ENCODE data around the gene SLC26A9. TPM values are rescaled to one million over a fixed set of nuclear protein-coding genes. Genes with fewer than 3 reads are reported as not detected.

The SLC26A9 gene
- total and polyA plus RNA-seq, 9 of the 15 experiments (the other 6 are each of a cell fraction or from before 2014, with no cell fraction given) = 0.03 TPM; not detected in 8

GRCh38 chr1:205954819-205955404, 11.7 kb upstream of the SLC26A9 start:
- Histone ChIP-seq H3K27me3 (ENCODE audit: control insufficient read depth in 2 of 2, insufficient read depth in 2 of 2, low read length in 2 of 2) (peaks cover 11 to 49% of the 10 kb centered on the region in 2 experiments; a peak in 4 of 5 replicates), H3K4me2 (ENCODE audit: insufficient read depth, low read length) (no peak overlapping the region), H3K4me1 (replicated peaks in 1 of 2; ENCODE audit: control insufficient read depth in 2 of 2, insufficient read depth in 2 of 2, low read length in 2 of 2) (no peaks in the 10 kb centered on the region), H3K79me2 (ENCODE audit: control insufficient read depth, insufficient read depth, low read length) (no peaks in the 10 kb centered on the region), H3K4me3 (no peak overlapping the region), H4K20me1 (replicated peaks; ENCODE audit: control insufficient read depth, insufficient read depth, low read length) (peaks cover 8% of the 10 kb centered on the region), H3K9ac (ENCODE audit: insufficient read depth in 1 of 2, low read depth in 2 of 2, low read length in 2 of 2) (no peak overlapping the region), H3K9me1 (ENCODE audit: control insufficient read depth, insufficient read depth, low read length) (no peaks in the 10 kb centered on the region), H3K9me3 (replicated peaks; ENCODE audit: control insufficient read depth, insufficient read depth, low read depth, low read length) (no peaks in the 10 kb centered on the region), H2AFZ (ENCODE audit: low read depth, low read length) (no peak overlapping the region), H3K27ac (ENCODE audit: extremely low read depth, low read depth, low read length) (no peak overlapping the region), H3K36me3 (ENCODE audit: control insufficient read depth, insufficient read depth, low read length) (no peaks in the 10 kb centered on the region)
- WGBS (ENCODE audit: insufficient coverage, low coverage, missing lambda C conversion rate) = 12% methylated on average over 11 of the region's 11 CpGs
- FAIRE-seq = no peak
- intact Hi-C loops (cut with micrococcal nuclease) = no loop called here
- DNase-seq (ENCODE audit: extremely low read depth in 1 of 4, low spot score in 3 of 4) = no peak
- in situ Hi-C loops (cut with MboI) = no loop called here
- no peak for ATAC-seq
- ChIA-PET POLR2A (no interaction called here), CTCF (ENCODE audit: low intra/inter-chr PET ratio) (no interaction called here)
- BruUV-seq (replicated peaks) = no TSS peak
- no peak for TF ChIP-seq U2AF1 (optimal IDR thresholded peaks at IDR 0.05; ENCODE audit: low read depth, low read length)
- TF ChIP-seq ATF2 (CRISPR knock-in tag; IDR thresholded peaks at IDR 0.05) = no peak
- no peak for TF ChIP-seq GABPA (tag; conservative IDR thresholded peaks at IDR 0.05; ENCODE audit: low read depth)
- TF ChIP-seq ZNF3 (CRISPR knock-in tag; IDR thresholded peaks at IDR 0.05) = no peak
- no peak for TF ChIP-seq TAF1 (IDR thresholded peaks at IDR 0.05; ENCODE audit: control insufficient read depth, extremely low read depth, insufficient read depth, low read length, severe bottlenecking)
- TF ChIP-seq SRSF3 (IDR thresholded peaks at IDR 0.05; ENCODE audit: insufficient read depth, low read length) = no peak
- TF ChIP-seq CHAMP1 (IDR thresholded peaks at IDR 0.05) = no peak
- TF ChIP-seq FOXA1 (IDR thresholded peaks at IDR 0.05; ENCODE audit: borderline replicate concordance) = no peak
- TF ChIP-seq SMARCE1 (IDR thresholded peaks at IDR 0.05) = no peak
